Skeletal muscle tissue (tissue), 4 donors: ENCODE data around the gene CDC23. TPM values are rescaled to one million over a fixed set of nuclear protein-coding genes. Genes with fewer than 3 reads are reported as not detected.
"Not testable (repeated sequence)": the region's sequence is repeated elsewhere in the genome, so short reads cannot be mapped to it uniquely, and the experiment has no call there.

Experiments
- H3K27ac ChIP-seq: one replicate; pipeline ENCODE4 v1.7.0; 2013; ENCODE audit warnings: mild to moderate bottlenecking, low read depth, low read length, inconsistent platforms
- H3K27me3 ChIP-seq, 3 donors: one replicate each; pipeline ENCODE4 v1.7.0; 2013; ENCODE audit warnings: low read length in 3 of 3; ENCODE audit not compliant: control insufficient read depth in 3 of 3, insufficient read depth in 3 of 3
- H3K36me3 ChIP-seq, 3 donors: one replicate each; pipeline ENCODE4 v1.7.0; 2013; ENCODE audit warnings: low read length in 3 of 3; ENCODE audit not compliant: control insufficient read depth in 3 of 3, insufficient read depth in 3 of 3
- H3K4me1 ChIP-seq, 3 donors: one replicate each; pipeline ENCODE4 v1.7.0; 2013; ENCODE audit warnings: low read length in 3 of 3, mild to moderate bottlenecking in 3 of 3; ENCODE audit not compliant: control insufficient read depth in 3 of 3, insufficient read depth in 3 of 3
- H3K4me3 ChIP-seq, 3 donors: one replicate each; pipeline ENCODE4 v1.7.0; 2013; ENCODE audit warnings: low read length in 3 of 3
- H3K9ac ChIP-seq, 3 donors: one replicate each; pipeline ENCODE4 v1.7.0; 2013; ENCODE audit warnings: low read length in 3 of 3, mild to moderate bottlenecking in 3 of 3, moderate library complexity in 2 of 3, low read depth in 1 of 3
- H3K9me3 ChIP-seq, 3 donors: one replicate each; pipeline ENCODE4 v1.7.0; 2013; ENCODE audit warnings: low read length in 3 of 3; ENCODE audit not compliant: control insufficient read depth in 3 of 3
- total RNA-seq: library from RNA; depleted of rRNA; stranded (reverse); fragments of >200 nt; gene quantifications from one replicate; pipeline ENCODE4 v1.2.3, GENCODE V29; 2014
- donor health status: Osteomylitis.

Gene CDC23, protein sequence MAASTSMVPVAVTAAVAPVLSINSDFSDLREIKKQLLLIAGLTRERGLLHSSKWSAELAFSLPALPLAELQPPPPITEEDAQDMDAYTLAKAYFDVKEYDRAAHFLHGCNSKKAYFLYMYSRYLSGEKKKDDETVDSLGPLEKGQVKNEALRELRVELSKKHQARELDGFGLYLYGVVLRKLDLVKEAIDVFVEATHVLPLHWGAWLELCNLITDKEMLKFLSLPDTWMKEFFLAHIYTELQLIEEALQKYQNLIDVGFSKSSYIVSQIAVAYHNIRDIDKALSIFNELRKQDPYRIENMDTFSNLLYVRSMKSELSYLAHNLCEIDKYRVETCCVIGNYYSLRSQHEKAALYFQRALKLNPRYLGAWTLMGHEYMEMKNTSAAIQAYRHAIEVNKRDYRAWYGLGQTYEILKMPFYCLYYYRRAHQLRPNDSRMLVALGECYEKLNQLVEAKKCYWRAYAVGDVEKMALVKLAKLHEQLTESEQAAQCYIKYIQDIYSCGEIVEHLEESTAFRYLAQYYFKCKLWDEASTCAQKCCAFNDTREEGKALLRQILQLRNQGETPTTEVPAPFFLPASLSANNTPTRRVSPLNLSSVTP
- 41.8 TPM for total RNA-seq

DNA sequence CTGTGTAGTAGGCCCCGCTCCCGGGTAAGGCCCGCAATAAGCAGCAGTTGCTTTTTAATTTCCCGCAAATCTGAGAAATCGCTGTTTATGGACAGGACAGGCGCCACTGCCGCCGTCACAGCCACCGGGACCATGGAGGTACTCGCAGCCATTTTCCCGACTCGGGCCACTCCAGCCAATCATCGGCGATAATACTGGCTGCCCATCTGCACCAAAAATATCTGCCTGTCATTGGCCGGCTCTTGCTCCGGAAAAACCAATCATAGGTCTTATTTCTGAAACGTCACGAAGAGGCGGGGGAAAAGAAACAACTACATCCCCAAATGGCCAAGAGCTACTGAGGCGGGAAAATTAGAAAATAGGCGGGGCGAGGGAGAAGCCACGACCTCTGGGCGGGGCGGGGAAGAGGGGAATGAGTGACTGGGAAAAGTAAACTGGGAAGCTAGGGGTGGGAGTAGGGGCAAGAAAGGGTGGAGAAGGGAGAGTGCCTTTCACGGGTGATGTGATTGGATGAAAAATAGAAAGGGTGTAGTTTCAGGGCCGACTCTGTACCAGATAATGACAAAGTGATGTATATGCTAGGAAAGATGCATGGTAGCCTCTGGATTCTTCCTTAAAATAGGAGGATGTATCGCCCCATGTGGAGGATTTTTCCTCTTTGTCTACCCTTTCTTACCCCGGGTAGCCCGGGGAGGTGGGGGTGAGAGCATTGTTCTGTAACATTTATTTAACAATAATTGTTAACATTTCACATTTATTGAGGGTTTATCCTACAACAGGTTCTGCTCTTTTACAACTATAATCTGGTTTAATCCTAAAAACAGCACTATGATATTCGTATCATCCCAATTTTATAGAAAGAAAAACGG is at the start of gene CDC23:
CDC23 (minus strand) TSS at position 163 of the 869 bp plus-strand sequence; CDS start at position 152, 11 bp downstream.
- Histone ChIP-seq H3K36me3 (peaks cover 4 to 5% (median 5%) of the 10 kb centered on the region in 3 donors), H3K27me3 (no peaks in the 10 kb centered on the region), H3K4me3 (peak within 1 kb of the TSS; percentile 95 to 99 (median 97)), H3K27ac (peak within 1 kb of the TSS; percentile 90), H3K4me1 (peaks cover 8 to 12% (median 10%) of the 10 kb centered on the region in 3 donors), H3K9me3 (no peaks in the 10 kb centered on the region), H3K9ac (peak within 1 kb of the TSS; percentile 99)

DNA sequence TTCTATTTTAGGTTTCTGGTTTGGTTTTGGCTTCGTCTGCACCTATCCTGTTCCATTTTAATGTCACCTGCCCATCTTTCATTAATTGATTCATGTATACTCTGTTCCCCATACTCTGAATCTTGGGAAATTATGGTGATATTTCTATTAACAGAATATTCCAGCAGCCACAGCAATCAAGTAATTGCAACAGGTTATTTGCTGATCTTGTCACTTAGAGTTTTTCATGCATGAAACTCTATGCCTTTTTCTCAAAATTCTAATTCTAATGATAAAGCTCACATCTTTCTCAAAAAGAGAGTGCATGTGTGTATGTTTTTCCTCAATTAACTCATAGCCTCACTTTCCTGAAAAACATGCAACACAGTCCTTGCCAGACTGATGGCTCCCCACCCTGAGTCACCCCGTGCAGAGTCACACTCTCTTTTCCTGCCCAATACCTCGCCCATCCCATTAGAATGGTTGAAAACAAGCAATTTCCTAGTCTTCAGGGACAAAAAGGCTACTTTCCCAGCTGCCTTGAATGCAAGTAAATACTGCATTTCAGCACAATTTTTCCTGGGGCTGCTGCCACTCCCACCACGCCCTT is 45.7 kb upstream of the CDC23 start:
- no peak overlapping the region for H3K4me3 ChIP-seq
- H3K9ac ChIP-seq = no peak overlapping the region
- no peaks in the 10 kb centered on the region for H3K9me3 ChIP-seq
- no peak overlapping the region for H3K27ac ChIP-seq
- H3K4me1 ChIP-seq = no peaks in the 10 kb centered on the region
- no peaks in the 10 kb centered on the region for H3K36me3 ChIP-seq
- no peaks in the 10 kb centered on the region for H3K27me3 ChIP-seq

DNA sequence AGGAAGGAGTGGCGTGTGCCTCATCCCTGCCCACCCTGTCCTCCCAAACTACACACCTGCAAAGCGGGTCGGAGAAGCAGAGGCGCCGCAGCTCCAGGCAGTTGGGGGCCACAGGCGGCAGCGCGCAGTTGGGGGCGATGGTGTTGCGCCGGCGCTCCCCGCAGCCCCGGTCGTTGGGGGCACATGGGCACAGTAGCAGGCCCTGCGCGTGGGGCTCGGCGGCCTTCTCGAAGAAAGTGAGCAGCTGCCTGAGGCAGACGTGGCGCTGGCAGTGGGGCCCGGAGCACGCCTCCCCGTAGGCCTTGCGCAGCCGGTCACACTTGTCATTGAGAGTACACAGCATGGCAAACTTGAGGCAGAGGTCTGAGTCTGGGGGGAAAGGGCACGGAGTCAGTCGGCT is 44.5 kb upstream of the CDC23 start:
- H3K27me3 ChIP-seq = no peaks in the 10 kb centered on the region
- H3K4me1 ChIP-seq = no peaks in the 10 kb centered on the region
- H3K27ac ChIP-seq = no peak overlapping the region
- no peaks in the 10 kb centered on the region for H3K36me3 ChIP-seq
- no peak overlapping the region for H3K4me3 ChIP-seq
- H3K9me3 ChIP-seq = no peaks in the 10 kb centered on the region
- no peak overlapping the region for H3K9ac ChIP-seq

- H3K27ac ChIP-seq = no peak overlapping the region
- H3K4me1 ChIP-seq = no peaks in the 10 kb centered on the region
- no peaks in the 10 kb centered on the region for H3K27me3 ChIP-seq
- H3K4me3 ChIP-seq = no peak overlapping the region
- no peak overlapping the region for H3K9ac ChIP-seq
- no peaks in the 10 kb centered on the region for H3K9me3 ChIP-seq
- H3K36me3 ChIP-seq = no peaks in the 10 kb centered on the region
Observed at GRCh38 chr5:138252944-138253343, 39.8 kb upstream of the CDC23 start.

DNA sequence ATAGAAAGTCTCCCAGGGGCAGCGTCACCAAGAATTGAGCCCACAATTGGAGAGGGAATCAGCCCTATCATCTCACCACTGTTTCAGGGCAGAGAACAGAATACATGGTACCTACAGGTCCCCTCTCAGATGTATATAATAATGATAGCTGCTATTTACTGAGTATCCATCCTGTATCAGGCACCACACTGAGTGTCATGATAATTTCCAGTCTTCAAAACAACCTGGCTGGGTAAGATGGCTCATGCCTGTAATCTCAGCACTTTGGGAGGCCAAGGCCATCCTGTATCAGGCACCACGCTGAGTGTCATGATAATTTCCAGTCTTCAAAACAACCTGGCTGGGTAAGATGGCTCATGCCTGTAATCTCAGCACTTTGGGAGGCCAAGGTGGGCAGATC is 34.7 kb upstream of the CDC23 start:
- H3K27me3 ChIP-seq, H3K9me3 ChIP-seq, H3K27ac ChIP-seq, H3K4me3 ChIP-seq, H3K36me3 ChIP-seq, H3K4me1 ChIP-seq, H3K9ac ChIP-seq: not testable (repeated sequence)

- H3K4me3 ChIP-seq = no peak overlapping the region
Observed at GRCh38 chr5:138246822-138247221, 33.7 kb upstream of the CDC23 start.

GRCh38 chr5:138246334-138246733 is 33.2 kb upstream of the CDC23 start:
- no peaks in the 10 kb centered on the region for H3K9me3 ChIP-seq
- H3K27ac ChIP-seq = no peak overlapping the region
- no peaks in the 10 kb centered on the region for H3K36me3 ChIP-seq
- peaks cover 4 to 8% (median 6%) of the 10 kb centered on the region in 3 donors for H3K4me1 ChIP-seq
- H3K4me3 ChIP-seq = no peak overlapping the region
- H3K27me3 ChIP-seq = no peaks in the 10 kb centered on the region
- no peak overlapping the region for H3K9ac ChIP-seq

More at GRCh38 chr5:138246822-138247221, 33.7 kb upstream of the CDC23 start:
- Histone ChIP-seq H3K4me1 (peaks cover 0 to 5% (median 3%) of the 10 kb centered on the region in 3 donors), H3K9ac (no peak overlapping the region), H3K27me3 (no peaks in the 10 kb centered on the region), H3K36me3 (no peaks in the 10 kb centered on the region), H3K9me3 (no peaks in the 10 kb centered on the region), H3K27ac (no peak overlapping the region)

GRCh38 chr5:138245717-138246116 is 32.6 kb upstream of the CDC23 start:
- H3K27ac ChIP-seq = no peak overlapping the region
- H3K9ac ChIP-seq = no peak overlapping the region
- H3K36me3 ChIP-seq = no peaks in the 10 kb centered on the region
- peaks cover 4 to 8% (median 7%) of the 10 kb centered on the region in 3 donors for H3K4me1 ChIP-seq
- no peak overlapping the region for H3K4me3 ChIP-seq
- H3K9me3 ChIP-seq = no peaks in the 10 kb centered on the region
- no peaks in the 10 kb centered on the region for H3K27me3 ChIP-seq

DNA sequence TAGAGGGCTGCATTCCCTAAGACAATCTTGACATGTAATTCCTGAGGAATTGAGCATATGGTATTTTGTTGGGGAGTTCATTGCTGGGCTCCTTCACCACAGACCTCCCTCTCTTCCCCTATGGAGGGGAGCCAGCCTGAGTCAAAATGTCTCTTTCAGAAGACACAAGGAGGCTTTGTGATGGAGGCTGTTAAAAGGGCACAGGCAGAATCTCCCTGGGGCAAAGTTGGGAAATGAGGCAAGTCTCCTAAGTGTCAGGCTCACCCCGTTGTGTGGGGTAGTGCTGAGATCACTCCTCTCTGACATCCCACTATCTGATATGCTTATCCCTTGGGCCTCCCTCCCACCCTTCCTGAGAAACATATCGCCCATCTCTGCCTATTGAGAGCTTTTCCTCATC is 30.7 kb upstream of the CDC23 start:
- H3K27ac ChIP-seq = no peak overlapping the region
- H3K4me3 ChIP-seq = no peak overlapping the region
- peaks cover 4 to 8% (median 7%) of the 10 kb centered on the region in 3 donors for H3K4me1 ChIP-seq
- H3K36me3 ChIP-seq = no peaks in the 10 kb centered on the region
- no peak overlapping the region for H3K9ac ChIP-seq
- peaks cover 0 to 6% (median 0%) of the 10 kb centered on the region in 3 donors for H3K27me3 ChIP-seq
- no peaks in the 10 kb centered on the region for H3K9me3 ChIP-seq
